ACC112 (cell line): ENCODE data around the gene UNCX.
"Not testable (repeated sequence)": the region's sequence is repeated elsewhere in the genome, so short reads cannot be mapped to it uniquely, and the experiment has no call there.

Experiments used
- H2AFZ ChIP-seq: fragments of 200-600 bp; sonication (generic); one replicate; pipeline ENCODE4 v1.6.0; 2017; ENCODE audit warnings: antibody characterized with exemption, low read length; ENCODE audit not compliant: unreplicated experiment
- H3K27ac ChIP-seq: fragments of 200-600 bp; sonication (generic); 2 replicates; pipeline ENCODE4 v1.5.1; 2014; ENCODE audit warnings: low read depth, mild to moderate bottlenecking, antibody characterized with exemption, low read length, moderate library complexity
- H3K27me3 ChIP-seq: fragments of 200-600 bp; sonication (generic); 2 replicates; pipeline ENCODE4 v1.6.1; 2014; ENCODE audit warnings: mild to moderate bottlenecking, antibody characterized with exemption, low read length, moderate library complexity, mixed read lengths; ENCODE audit not compliant: insufficient read depth
- H3K36me3 ChIP-seq: fragments of 200-600 bp; sonication (generic); 2 replicates; pipeline ENCODE4 v1.6.1; 2016; ENCODE audit warnings: mild to moderate bottlenecking, antibody characterized with exemption, low read length, moderate library complexity, mixed read lengths; ENCODE audit not compliant: insufficient read depth
- H3K4me1 ChIP-seq: fragments of 200-600 bp; sonication (generic); one replicate; pipeline ENCODE4 v1.6.1; 2016; ENCODE audit warnings: low read length, mixed read lengths; ENCODE audit not compliant: insufficient read depth, unreplicated experiment, control insufficient read depth
- H3K4me3 ChIP-seq: fragments of 200-600 bp; sonication (generic); 2 replicates; pipeline ENCODE4 v1.5.1; 2014; ENCODE audit warnings: mild to moderate bottlenecking, low read depth, low read length
- H3K79me2 ChIP-seq: fragments of 200-600 bp; sonication (generic); one replicate; pipeline ENCODE4 v1.6.0; 2016; ENCODE audit warnings: low read length; ENCODE audit not compliant: control insufficient read depth, unreplicated experiment, insufficient read depth

The UNCX gene

GRCh38 chr7:1201916-1202315, 30.8 kb upstream of the UNCX start:
- H3K27me3 ChIP-seq = no peaks in the 10 kb centered on the region
- H3K79me2 ChIP-seq = no peaks in the 10 kb centered on the region
- H3K36me3 ChIP-seq = no peaks in the 10 kb centered on the region
- H2AFZ ChIP-seq = no peak overlapping the region
- H3K27ac ChIP-seq = no peak overlapping the region
- no peaks in the 10 kb centered on the region for H3K4me1 ChIP-seq
- no peak overlapping the region for H3K4me3 ChIP-seq

- not testable (repeated sequence) for H3K27me3 ChIP-seq, H3K27ac ChIP-seq, H3K4me3 ChIP-seq, H3K4me1 ChIP-seq, H2AFZ ChIP-seq, H3K79me2 ChIP-seq, H3K36me3 ChIP-seq
These were observed 29.8 kb upstream of the UNCX start for GRCh38 chr7:1202914-1203313.

- Histone ChIP-seq H3K4me1 (no peaks in the 10 kb centered on the region), H3K4me3 (no peak overlapping the region), H3K79me2 (no peaks in the 10 kb centered on the region), H3K27ac (no peak overlapping the region), H3K27me3 (no peaks in the 10 kb centered on the region), H2AFZ (no peak overlapping the region), H3K36me3 (no peaks in the 10 kb centered on the region)
These were observed 28.1 kb upstream of the UNCX start for GRCh38 chr7:1204460-1205140.

- H3K36me3 ChIP-seq, H3K4me3 ChIP-seq, H3K27me3 ChIP-seq, H2AFZ ChIP-seq, H3K79me2 ChIP-seq, H3K27ac ChIP-seq, H3K4me1 ChIP-seq: not testable (repeated sequence)
These were observed 26.9 kb upstream of the UNCX start for GRCh38 chr7:1205742-1206141.

GRCh38 chr7:1209097-1209496, 23.6 kb upstream of the UNCX start:
- H3K4me3 ChIP-seq = no peak overlapping the region
- H3K36me3 ChIP-seq = no peaks in the 10 kb centered on the region
- H3K79me2 ChIP-seq = no peaks in the 10 kb centered on the region
- no peak overlapping the region for H2AFZ ChIP-seq
- peaks cover 34% of the 10 kb centered on the region for H3K27me3 ChIP-seq
- no peak overlapping the region for H3K27ac ChIP-seq
- H3K4me1 ChIP-seq = peaks cover 12% of the 10 kb centered on the region

GRCh38 chr7:1210321-1210978, 22.2 kb upstream of the UNCX start:
- Histone ChIP-seq H3K79me2 (no peaks in the 10 kb centered on the region), H3K36me3 (no peaks in the 10 kb centered on the region)

GRCh38 chr7:1210979-1211608, 21.6 kb upstream of the UNCX start:
- peaks cover 12% of the 10 kb centered on the region for H3K4me1 ChIP-seq
- no peaks in the 10 kb centered on the region for H3K36me3 ChIP-seq
- H3K27me3 ChIP-seq = peaks cover 45% of the 10 kb centered on the region
- no peak overlapping the region for H3K27ac ChIP-seq
- no peaks in the 10 kb centered on the region for H3K79me2 ChIP-seq
- no peak overlapping the region for H2AFZ ChIP-seq
- peak overlapping the region; percentile 55; the same call in 1 of the 2 replicates for H3K4me3 ChIP-seq

More at GRCh38 chr7:1210321-1210978, 22.2 kb upstream of the UNCX start:
- peaks cover 45% of the 10 kb centered on the region for H3K27me3 ChIP-seq
- peak overlapping the region; percentile 55; the same call in 1 of the 2 replicates for H3K4me3 ChIP-seq
- no peak overlapping the region for H3K27ac ChIP-seq
- H2AFZ ChIP-seq = no peak overlapping the region
- peaks cover 12% of the 10 kb centered on the region for H3K4me1 ChIP-seq

- H3K79me2 ChIP-seq = no peaks in the 10 kb centered on the region
- H3K4me1 ChIP-seq = peaks cover 12% of the 10 kb centered on the region
- no peak overlapping the region for H3K27ac ChIP-seq
- H3K27me3 ChIP-seq = peaks cover 45% of the 10 kb centered on the region
- no peak overlapping the region for H3K4me3 ChIP-seq
- H2AFZ ChIP-seq = no peak overlapping the region
- H3K36me3 ChIP-seq = no peaks in the 10 kb centered on the region
These were observed 21.1 kb upstream of the UNCX start for GRCh38 chr7:1211611-1212010.

GRCh38 chr7:1212025-1212424, 20.6 kb upstream of the UNCX start:
- peaks cover 12% of the 10 kb centered on the region for H3K4me1 ChIP-seq
- not testable (repeated sequence) for H3K36me3 ChIP-seq, H2AFZ ChIP-seq, H3K4me3 ChIP-seq, H3K79me2 ChIP-seq, H3K27ac ChIP-seq
- peaks cover 45% of the 10 kb centered on the region for H3K27me3 ChIP-seq

GRCh38 chr7:1214516-1214915, 18.2 kb upstream of the UNCX start:
- peaks cover 12% of the 10 kb centered on the region for H3K4me1 ChIP-seq
- no peaks in the 10 kb centered on the region for H3K36me3 ChIP-seq
- no peak overlapping the region for H2AFZ ChIP-seq
- H3K27ac ChIP-seq = no peak overlapping the region
- no peak overlapping the region for H3K4me3 ChIP-seq
- no peaks in the 10 kb centered on the region for H3K79me2 ChIP-seq
- peaks cover 45% of the 10 kb centered on the region for H3K27me3 ChIP-seq
